Measurements from ENCODE around the gene ADORA1. TPM values are rescaled to one million over a fixed set of nuclear protein-coding genes. Genes with fewer than 3 reads are reported as not detected.

The ADORA1 gene
- total and polyA plus RNA-seq, 4 donors = 0.33 to 1.1 (median 0.37) TPM

GRCh38 chr1:203146537-203146936 is 19.0 kb downstream of the ADORA1 start (continued):
- TF ChIP-seq ZBTB33 (IDR thresholded peaks at IDR 0.05) = no peak
- no peak for TF ChIP-seq RAD21 (IDR thresholded peaks at IDR 0.05)
- no peak for TF ChIP-seq NR2F2 (IDR thresholded peaks at IDR 0.05)
- TF ChIP-seq GABPA (IDR thresholded peaks at IDR 0.05 in 1 of 2, conservative IDR thresholded peaks at IDR 0.05 in 1 of 2) = no peak
- TF ChIP-seq CTCF (IDR thresholded peaks at IDR 0.05; ENCODE audit: low read depth, low read length, missing input control) = no peak

- Histone ChIP-seq H3K4me1 (ENCODE audit: control insufficient read depth in 4 of 4, insufficient read depth in 4 of 4, low read length in 3 of 4) (no peaks in the 10 kb centered on the region), H3K4me3 (ENCODE audit: low read depth in 1 of 3, low read length in 3 of 3) (no peak overlapping the region), H3K9ac (ENCODE audit: low read depth in 1 of 2, low read length in 2 of 2) (no peak overlapping the region), H3K36me3 (ENCODE audit: control insufficient read depth in 4 of 4, insufficient read depth in 3 of 4, low read depth in 1 of 4, low read length in 3 of 4) (no peaks in the 10 kb centered on the region), H3K9me3 (ENCODE audit: control insufficient read depth in 4 of 4, low read length in 3 of 4) (no peaks in the 10 kb centered on the region), H3K27ac (ENCODE audit: low read depth in 1 of 2, low read length in 2 of 2) (no peak overlapping the region), H3K27me3 (ENCODE audit: control insufficient read depth in 4 of 4, insufficient read depth in 4 of 4, low read length in 3 of 4) (no peaks in the 10 kb centered on the region)
- DNase-seq (ENCODE audit: low spot score) = no peak
- TF ChIP-seq FOXA2 (IDR thresholded peaks at IDR 0.05) (no peak), SP1 (IDR thresholded peaks at IDR 0.05) (no peak), ZBTB33 (IDR thresholded peaks at IDR 0.05) (no peak), FOXA1 (IDR thresholded peaks at IDR 0.05) (no peak), JUND (IDR thresholded peaks at IDR 0.05) (no peak), ATF3 (IDR thresholded peaks at IDR 0.05) (no peak), NR2F2 (IDR thresholded peaks at IDR 0.05) (no peak), GABPA (IDR thresholded peaks at IDR 0.05 in 1 of 2, conservative IDR thresholded peaks at IDR 0.05 in 1 of 2) (no peak), HNF4G (IDR thresholded peaks at IDR 0.05) (no peak), YY1 (IDR thresholded peaks at IDR 0.05) (no peak), MAX (IDR thresholded peaks at IDR 0.05) (no peak), EGR1 (IDR thresholded peaks at IDR 0.05; ENCODE audit: low read depth in 2 of 2) (no peak), RXRA (IDR thresholded peaks at IDR 0.05) (no peak), HNF4A (conservative IDR thresholded peaks at IDR 0.05) (no peak), TAF1 (conservative IDR thresholded peaks at IDR 0.05) (no peak), REST (IDR thresholded peaks at IDR 0.05) (no peak), CTCF (IDR thresholded peaks at IDR 0.05; ENCODE audit: low read depth, low read length, missing input control) (no peak), RAD21 (IDR thresholded peaks at IDR 0.05) (no peak)
- WGBS = 87% methylated on average over 5 of the region's 5 CpGs
Observed at GRCh38 chr1:203147376-203147775, 19.9 kb downstream of the ADORA1 start.
